ENCODE measurements around the gene ZNF630. TPM values are rescaled to one million over a fixed set of nuclear protein-coding genes. Genes with fewer than 3 reads are reported as not detected.
"Not testable (repeated sequence)": the region's sequence is repeated elsewhere in the genome, so short reads cannot be mapped to it uniquely, and the experiment has no call there.

The ZNF630 gene
- total and polyA plus RNA-seq, 2 donors (not counting 3 experiments of a cell fraction or from before 2014, with no cell fraction given) = 0.87 to 1.6 TPM

GRCh38 chrX:48016583-48017310, 54.7 kb downstream of the ZNF630 start:
- H3K9ac ChIP-seq (replicated peaks; ENCODE audit: extremely low read depth, insufficient read depth, low read length); H3K27ac ChIP-seq (ENCODE audit: insufficient read depth, low read depth, low read length); H3K9me1 ChIP-seq (replicated peaks; ENCODE audit: control insufficient read depth, extremely low read depth, insufficient read depth, low read length); CTCF ChIA-PET; intact Hi-C loops (cut with micrococcal nuclease); BruUV-seq (replicated peaks); H3K27me3 ChIP-seq (ENCODE audit: control insufficient read depth in 2 of 2, insufficient read depth in 2 of 2, low read length in 2 of 2); H3K9me3 ChIP-seq (replicated peaks; ENCODE audit: control insufficient read depth, insufficient read depth, low read length); H3K4me3 ChIP-seq (replicated peaks in 1 of 3; ENCODE audit: insufficient read depth in 1 of 3, low read depth in 1 of 3, low read length in 3 of 3); H3K4me2 ChIP-seq (ENCODE audit: insufficient read depth, low read length); H3K79me2 ChIP-seq (ENCODE audit: control insufficient read depth, insufficient read depth, low read length); H3K36me3 ChIP-seq (ENCODE audit: control insufficient read depth in 2 of 2, extremely low read depth in 1 of 2, insufficient read depth in 2 of 2, low read length in 2 of 2); H3K4me1 ChIP-seq (ENCODE audit: control insufficient read depth, extremely low read depth, insufficient read depth, low read length); H4K20me1 ChIP-seq (replicated peaks; ENCODE audit: control insufficient read depth, extremely low read depth, insufficient read depth, low read length); DNase-seq (ENCODE audit: low read depth, low spot score); H2AFZ ChIP-seq (ENCODE audit: low read depth, low read length); POLR2A ChIA-PET; dilution Hi-C loops (cut with MboI; ENCODE audit: extremely low pct_ligation_motif_present, low sequenced_read_pairs); FAIRE-seq: not testable (repeated sequence)

- H3K27me3 ChIP-seq (ENCODE audit: control insufficient read depth in 2 of 2, insufficient read depth in 2 of 2, low read length in 2 of 2); POLR2A ChIA-PET; H3K9me3 ChIP-seq (replicated peaks; ENCODE audit: control insufficient read depth, insufficient read depth, low read length); H3K36me3 ChIP-seq (ENCODE audit: control insufficient read depth in 2 of 2, extremely low read depth in 1 of 2, insufficient read depth in 2 of 2, low read length in 2 of 2); CTCF ChIA-PET; BruUV-seq (replicated peaks); intact Hi-C loops (cut with micrococcal nuclease); H3K4me3 ChIP-seq (replicated peaks in 1 of 3; ENCODE audit: insufficient read depth in 1 of 3, low read depth in 1 of 3, low read length in 3 of 3); H3K4me1 ChIP-seq (ENCODE audit: control insufficient read depth, extremely low read depth, insufficient read depth, low read length); H3K9ac ChIP-seq (replicated peaks; ENCODE audit: extremely low read depth, insufficient read depth, low read length); H2AFZ ChIP-seq (ENCODE audit: low read depth, low read length); H3K79me2 ChIP-seq (ENCODE audit: control insufficient read depth, insufficient read depth, low read length); DNase-seq (ENCODE audit: low read depth, low spot score); H3K9me1 ChIP-seq (replicated peaks; ENCODE audit: control insufficient read depth, extremely low read depth, insufficient read depth, low read length); H3K4me2 ChIP-seq (ENCODE audit: insufficient read depth, low read length); H4K20me1 ChIP-seq (replicated peaks; ENCODE audit: control insufficient read depth, extremely low read depth, insufficient read depth, low read length); dilution Hi-C loops (cut with MboI; ENCODE audit: extremely low pct_ligation_motif_present, low sequenced_read_pairs); H3K27ac ChIP-seq (ENCODE audit: insufficient read depth, low read depth, low read length); FAIRE-seq: not testable (repeated sequence)
Observed at GRCh38 chrX:48009445-48009960, 61.9 kb downstream of the ZNF630 start.

Other genes with a start within 250 kb of the ZNF630 start
- gene ZNF81, start 234.7 kb downstream of the ZNF630 start, total RNA-seq = 6.4 and 9.6 TPM in 2 replicates
- gene ZNF81, start 234.7 kb downstream of the ZNF630 start, polyA plus RNA-seq = 2.1 and 2.7 TPM in 2 replicates
- gene ZNF182, start 67.7 kb downstream of the ZNF630 start, total RNA-seq = 3.6 and 3.9 TPM in 2 replicates
- gene ZNF182, start 67.7 kb downstream of the ZNF630 start, polyA plus RNA-seq = 0.62 and 0.90 TPM in 2 replicates
- not detected in 2 replicates for gene SPACA5, start 64.7 kb downstream of the ZNF630 start, total RNA-seq
- not detected in 2 replicates for gene SPACA5, start 64.7 kb downstream of the ZNF630 start, polyA plus RNA-seq
- gene SPACA5B, start 59.0 kb upstream of the ZNF630 start, total RNA-seq = not detected in 2 replicates
- gene SPACA5B, start 59.0 kb upstream of the ZNF630 start, polyA plus RNA-seq = not detected in 2 replicates
- gene SSX5, start 125.2 kb upstream of the ZNF630 start, total RNA-seq = not detected in 2 replicates
- not detected in 2 replicates for gene SSX5, start 125.2 kb upstream of the ZNF630 start, polyA plus RNA-seq
- gene SSX1, start 183.8 kb upstream of the ZNF630 start, total RNA-seq = not detected in 2 replicates
- not detected in 2 replicates for gene SSX1, start 183.8 kb upstream of the ZNF630 start, polyA plus RNA-seq

All from endothelial cell of umbilical vein (primary cell).